HL-60 (cell line): ENCODE measurements around the gene FIBIN.

Experiments used
- DNase-seq, 2 experiments: peaks; one replicate each; pipeline ENCODE4 v3.0.0-alpha.2; 2010 to 2020; ENCODE audit warnings: low read depth in 1 of 2, low spot score in 1 of 2
- H3K27ac ChIP-seq: fragments of 250-450 bp; sonication (Bioruptor Pico); replicated peaks from 2 replicates; pipeline ENCODE4 v1.5.1; 2020; ENCODE audit warnings: mild to moderate bottlenecking, moderate library complexity
- H3K27me3 ChIP-seq: fragments of 250-450 bp; sonication (Bioruptor Pico); 2 replicates; pipeline ENCODE4 v1.5.1; 2021; ENCODE audit warnings: mild to moderate bottlenecking, moderate library complexity; ENCODE audit not compliant: insufficient read depth, poor library complexity, severe bottlenecking
- H3K4me3 ChIP-seq: replicated peaks from 2 replicates; pipeline ENCODE4 v1.5.1; 2011; ENCODE audit warnings: mild to moderate bottlenecking, control low read depth, low read length; ENCODE audit not compliant: insufficient read depth
- GABPA ChIP-seq: IDR thresholded peaks from 2 replicates; pipeline ENCODE4 v1.6.1; 2012; ENCODE audit warnings: low read depth
- POLR2AphosphoS5 ChIP-seq: IDR thresholded peaks from 2 replicates; pipeline ENCODE4 v1.6.1; 2012; ENCODE audit warnings: low read depth
- REST ChIP-seq: IDR thresholded peaks from 2 replicates; pipeline ENCODE4 v1.6.1; 2012; ENCODE audit warnings: low read depth; ENCODE audit not compliant: insufficient replicate concordance
- SPI1 ChIP-seq: IDR thresholded peaks from 2 replicates; pipeline ENCODE4 v1.6.1; 2012; ENCODE audit warnings: low read depth, mild to moderate bottlenecking, borderline replicate concordance
- TF ChIP-seq, protein P1 (sequence below): IDR thresholded peaks from one replicate; pipeline ENCODE4 v1.5.1; 2011; ENCODE audit warnings: low read length, control low read depth, inconsistent platforms; ENCODE audit not compliant: insufficient read depth

FIBIN gene

DNA sequence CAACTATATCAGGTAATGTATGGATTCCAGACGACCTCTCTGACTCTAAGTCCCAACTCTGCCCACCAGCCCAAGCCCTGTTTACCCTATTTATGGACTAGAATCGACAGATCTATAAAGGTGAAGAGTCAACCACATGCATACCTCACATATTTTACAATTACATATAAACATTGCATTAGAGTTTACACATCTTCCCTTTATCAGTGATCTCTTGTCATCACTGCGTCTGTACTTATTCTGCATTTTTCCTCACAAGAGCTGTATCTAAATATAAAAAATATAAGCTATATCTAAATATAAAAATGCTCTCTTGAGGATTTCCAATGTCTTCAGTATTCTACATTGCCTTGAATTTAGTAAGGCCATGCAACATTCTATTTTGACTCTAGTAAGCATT is 8.5 kb downstream of the FIBIN start:
- Histone ChIP-seq H3K27ac (no peak overlapping the region), H3K27me3 (no peaks in the 10 kb centered on the region), H3K4me3 (no peak overlapping the region)
- DNase-seq = no peak
- TF ChIP-seq SPI1 (no peak), GABPA (no peak), POLR2AphosphoS5 (no peak), REST (no peak)
- TF ChIP-seq, protein P1, sequence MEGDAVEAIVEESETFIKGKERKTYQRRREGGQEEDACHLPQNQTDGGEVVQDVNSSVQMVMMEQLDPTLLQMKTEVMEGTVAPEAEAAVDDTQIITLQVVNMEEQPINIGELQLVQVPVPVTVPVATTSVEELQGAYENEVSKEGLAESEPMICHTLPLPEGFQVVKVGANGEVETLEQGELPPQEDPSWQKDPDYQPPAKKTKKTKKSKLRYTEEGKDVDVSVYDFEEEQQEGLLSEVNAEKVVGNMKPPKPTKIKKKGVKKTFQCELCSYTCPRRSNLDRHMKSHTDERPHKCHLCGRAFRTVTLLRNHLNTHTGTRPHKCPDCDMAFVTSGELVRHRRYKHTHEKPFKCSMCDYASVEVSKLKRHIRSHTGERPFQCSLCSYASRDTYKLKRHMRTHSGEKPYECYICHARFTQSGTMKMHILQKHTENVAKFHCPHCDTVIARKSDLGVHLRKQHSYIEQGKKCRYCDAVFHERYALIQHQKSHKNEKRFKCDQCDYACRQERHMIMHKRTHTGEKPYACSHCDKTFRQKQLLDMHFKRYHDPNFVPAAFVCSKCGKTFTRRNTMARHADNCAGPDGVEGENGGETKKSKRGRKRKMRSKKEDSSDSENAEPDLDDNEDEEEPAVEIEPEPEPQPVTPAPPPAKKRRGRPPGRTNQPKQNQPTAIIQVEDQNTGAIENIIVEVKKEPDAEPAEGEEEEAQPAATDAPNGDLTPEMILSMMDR = no peak

GRCh38 chr11:27002838-27003237 is 8.9 kb downstream of the FIBIN start:
- Histone ChIP-seq H3K27ac (no peak overlapping the region), H3K27me3 (no peaks in the 10 kb centered on the region), H3K4me3 (no peak overlapping the region)
- TF ChIP-seq POLR2AphosphoS5 = no peak
- TF ChIP-seq, protein P1 = no peak
- no peak for TF ChIP-seq SPI1
- TF ChIP-seq REST = no peak
- no peak for TF ChIP-seq GABPA
- DNase-seq = no peak

DNA sequence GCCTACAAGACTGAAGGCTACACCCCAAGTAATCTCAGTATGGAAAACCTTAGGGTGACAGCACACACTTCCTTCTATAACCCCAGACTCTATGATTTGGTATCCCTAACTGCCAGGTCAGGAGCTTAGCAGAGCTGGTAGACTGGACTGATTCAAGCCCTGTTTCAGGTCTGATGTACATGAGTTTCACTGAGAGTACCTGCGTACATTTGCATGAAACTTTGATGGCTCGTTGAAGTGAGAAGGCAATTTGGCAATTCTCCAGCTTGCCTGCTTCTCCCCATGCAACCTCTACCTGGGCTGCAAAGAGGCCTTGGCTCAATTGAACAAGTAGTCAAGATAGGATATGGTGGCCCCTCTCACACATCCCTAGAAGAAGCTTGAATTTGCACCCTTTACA is 10.2 kb downstream of the FIBIN start:
- H3K27me3 ChIP-seq = no peaks in the 10 kb centered on the region
- H3K4me3 ChIP-seq = no peak overlapping the region
- H3K27ac ChIP-seq = no peak overlapping the region
- TF ChIP-seq GABPA (no peak), POLR2AphosphoS5 (no peak), SPI1 (no peak), REST (no peak)
- TF ChIP-seq, protein P1 = no peak
- no peak for DNase-seq
